ENCODE data around the gene GIPC3. TPM values are rescaled to one million over a fixed set of nuclear protein-coding genes. Genes with fewer than 3 reads are reported as not detected.

Gene GIPC3
- total RNA-seq, 4 donors from 2014 or later: 0.78 to 2.2 (median 0.97) TPM

DNA sequence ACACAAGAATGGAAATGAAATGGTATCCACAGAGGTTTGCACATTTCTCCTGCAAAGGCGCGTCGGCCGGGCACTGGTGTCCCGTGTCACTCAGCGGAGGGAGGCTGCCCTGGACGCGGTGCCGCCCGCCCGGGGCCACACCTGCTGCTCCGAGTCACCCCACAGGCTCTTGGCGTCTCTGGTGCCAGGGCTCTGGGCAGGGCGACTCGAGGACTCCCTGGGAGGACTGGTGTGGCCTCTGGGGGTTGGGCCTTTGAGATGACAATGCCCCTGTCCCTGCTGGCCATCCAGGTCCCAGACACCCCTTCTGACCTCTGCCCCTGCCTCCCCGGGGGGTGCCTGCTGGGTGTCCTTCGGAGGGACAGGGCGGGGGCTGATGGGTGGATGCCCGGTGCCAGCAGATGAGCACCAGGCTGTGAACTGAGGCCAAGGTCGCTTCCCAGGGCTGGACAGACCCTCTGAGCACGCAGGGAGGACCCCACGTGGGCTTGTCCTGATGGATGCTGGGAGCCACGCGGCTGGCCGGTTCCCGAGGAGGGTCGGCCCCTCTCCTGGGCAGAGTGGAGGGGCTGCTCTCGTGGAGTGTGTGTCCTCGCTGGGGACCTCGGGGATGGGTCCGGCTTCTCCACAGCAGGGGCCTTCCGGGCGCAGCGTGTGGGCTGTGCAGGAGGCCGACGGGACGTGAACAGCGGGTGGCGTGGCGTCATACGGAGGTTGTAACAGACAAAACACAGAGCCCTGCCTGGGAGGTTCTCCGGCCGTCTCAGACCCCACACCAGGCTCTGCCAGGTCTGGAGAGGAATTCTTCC, 46.0 kb downstream of the GIPC3 start:
- H3K27me3 ChIP-seq: no peaks in the 10 kb centered on the region
- TF ChIP-seq CTCF (IDR thresholded peaks at IDR 0.05): no peak
- no peak for TF ChIP-seq POLR2A (IDR thresholded peaks at IDR 0.05)
- 89 to 93% methylated on average over 14 to 41 of the region's 43 CpGs for WGBS, 2 donors
- no peak overlapping the region for H3K4me3 ChIP-seq (replicated peaks in 1 of 3)
- H3K36me3 ChIP-seq: peaks cover 0 to 2% of the 10 kb centered on the region in 2 donors
- no peak overlapping the region for H3K27ac ChIP-seq
- H3K4me1 ChIP-seq: peaks cover 0 to 3% of the 10 kb centered on the region in 2 donors
- intact Hi-C loops (cut with DNase I): no loop called here
- no peak for DNase-seq
- no peaks in the 10 kb centered on the region for H3K9me3 ChIP-seq

DNA sequence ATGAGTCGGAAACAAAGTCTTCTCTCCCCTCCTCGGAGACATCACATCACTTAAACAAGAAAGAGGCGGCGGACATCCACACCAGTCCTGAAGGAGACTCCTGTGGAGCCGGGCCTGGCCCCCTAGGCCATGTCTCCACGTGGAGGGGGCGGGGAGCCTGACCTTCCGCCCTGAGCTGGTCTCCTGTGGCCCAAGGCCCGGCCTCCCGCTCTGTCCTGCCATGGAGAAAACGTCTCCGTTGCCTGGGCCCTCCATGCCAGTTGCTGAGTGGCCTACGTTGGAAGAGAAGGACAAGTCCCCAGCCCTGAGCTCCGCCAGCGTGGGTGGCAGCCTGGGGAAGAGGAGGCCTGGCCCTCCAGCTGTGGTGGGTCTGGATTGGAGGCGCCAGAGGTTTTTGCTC, 46.8 kb downstream of the GIPC3 start:
- no peaks in the 10 kb centered on the region for H3K27me3 ChIP-seq
- 82 to 88% methylated on average over 7 to 10 of the region's 16 CpGs for WGBS, 2 donors
- H3K4me1 ChIP-seq: peaks cover 0 to 3% of the 10 kb centered on the region in 2 donors
- no peak for DNase-seq
- no peaks in the 10 kb centered on the region for H3K9me3 ChIP-seq
- intact Hi-C loops (cut with DNase I): no loop called here
- no peak overlapping the region for H3K4me3 ChIP-seq (replicated peaks in 1 of 3)
- H3K27ac ChIP-seq: no peak overlapping the region
- peaks cover 0 to 8% of the 10 kb centered on the region in 2 donors for H3K36me3 ChIP-seq
- TF ChIP-seq CTCF (IDR thresholded peaks at IDR 0.05): no peak
- no peak for TF ChIP-seq POLR2A (IDR thresholded peaks at IDR 0.05)

GRCh38 chr19:3632739-3633558, 47.7 kb downstream of the GIPC3 start:
- H3K27ac ChIP-seq: no peak overlapping the region
- H3K36me3 ChIP-seq: peaks cover 0 to 11% of the 10 kb centered on the region in 2 donors
- WGBS, 2 donors: 89 to 91% methylated on average over 40 to 47 of the region's 50 CpGs
- no peak overlapping the region for H3K4me3 ChIP-seq (replicated peaks in 1 of 3)
- intact Hi-C loops (cut with DNase I): no loop called here
- TF ChIP-seq CTCF (IDR thresholded peaks at IDR 0.05) (no peak), POLR2A (IDR thresholded peaks at IDR 0.05) (no peak)
- no peaks in the 10 kb centered on the region for H3K9me3 ChIP-seq
- no peak for DNase-seq
- no peaks in the 10 kb centered on the region for H3K4me1 ChIP-seq
- H3K27me3 ChIP-seq: no peaks in the 10 kb centered on the region

GRCh38 chr19:3633559-3633988, 48.3 kb downstream of the GIPC3 start:
- Histone ChIP-seq H3K27ac (no peak overlapping the region), H3K27me3 (no peaks in the 10 kb centered on the region), H3K4me1 (no peaks in the 10 kb centered on the region), H3K4me3 (replicated peaks in 1 of 3) (no peak overlapping the region), H3K36me3 (peaks cover 4 to 17% of the 10 kb centered on the region in 2 donors), H3K9me3 (no peaks in the 10 kb centered on the region)
- intact Hi-C loops (cut with DNase I): no loop called here
- no peak for DNase-seq
- WGBS, 2 donors: 87 to 92% methylated on average over 16 to 20 of the region's 22 CpGs
- no peak for TF ChIP-seq POLR2A (IDR thresholded peaks at IDR 0.05)
- no peak for TF ChIP-seq CTCF (IDR thresholded peaks at IDR 0.05)

All from thyroid gland (tissue), 4 donors.